22Rv1 (cell line): ENCODE measurements around the gene SETBP1.

Experiments
- H3K27ac ChIP-seq: fragments of 450-650 bp; 2 replicates; pipeline ENCODE4 v1.5.1; 2017
- ZFX ChIP-seq: fragments of 450-650 bp; IDR thresholded peaks from 2 replicates; pipeline ENCODE4 v1.6.1; 2017; ENCODE audit warnings: antibody characterized with exemption, borderline replicate concordance
- TF ChIP-seq, protein P1 (sequence below): fragments of 450-650 bp; IDR thresholded peaks from 2 replicates; pipeline ENCODE4 v1.5.1; 2017; ENCODE audit warnings: mild to moderate bottlenecking

Gene SETBP1

DNA sequence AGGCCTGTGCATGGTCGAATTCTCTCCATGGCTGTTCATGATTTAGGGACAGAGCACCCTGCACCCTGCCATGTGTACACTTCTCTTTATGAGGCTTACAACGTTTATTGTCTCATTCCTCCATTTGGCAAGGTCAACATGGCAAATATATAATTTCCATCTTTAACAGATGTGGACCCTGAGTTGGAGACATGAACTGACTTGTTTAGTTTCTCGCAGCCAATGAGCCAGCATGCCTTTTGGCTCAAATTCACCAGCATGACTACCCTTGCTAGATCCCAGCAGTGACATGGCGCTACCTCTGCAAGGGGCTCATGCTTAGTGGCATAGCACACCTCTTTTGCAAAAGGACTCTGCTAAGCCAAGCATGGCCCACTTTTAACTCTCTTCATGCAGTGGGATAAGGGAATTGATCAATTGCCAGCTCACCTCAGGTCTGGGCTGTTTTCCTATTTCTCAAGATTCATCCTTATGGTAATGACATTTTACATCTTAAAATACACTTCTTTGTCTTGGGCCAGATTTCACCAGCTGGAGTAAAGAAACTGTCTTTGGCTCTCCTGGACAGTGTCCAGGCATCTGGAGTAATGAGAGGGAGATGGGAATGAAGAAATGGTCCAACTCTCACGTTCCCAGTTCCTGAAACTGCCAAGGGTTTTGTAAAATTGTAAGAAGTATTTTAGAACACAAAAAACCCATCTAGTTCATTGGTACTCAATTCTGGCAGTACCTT is 159.5 kb downstream of the SETBP1 start:
- TF ChIP-seq ZFX, result no peak
- TF ChIP-seq, protein P1, sequence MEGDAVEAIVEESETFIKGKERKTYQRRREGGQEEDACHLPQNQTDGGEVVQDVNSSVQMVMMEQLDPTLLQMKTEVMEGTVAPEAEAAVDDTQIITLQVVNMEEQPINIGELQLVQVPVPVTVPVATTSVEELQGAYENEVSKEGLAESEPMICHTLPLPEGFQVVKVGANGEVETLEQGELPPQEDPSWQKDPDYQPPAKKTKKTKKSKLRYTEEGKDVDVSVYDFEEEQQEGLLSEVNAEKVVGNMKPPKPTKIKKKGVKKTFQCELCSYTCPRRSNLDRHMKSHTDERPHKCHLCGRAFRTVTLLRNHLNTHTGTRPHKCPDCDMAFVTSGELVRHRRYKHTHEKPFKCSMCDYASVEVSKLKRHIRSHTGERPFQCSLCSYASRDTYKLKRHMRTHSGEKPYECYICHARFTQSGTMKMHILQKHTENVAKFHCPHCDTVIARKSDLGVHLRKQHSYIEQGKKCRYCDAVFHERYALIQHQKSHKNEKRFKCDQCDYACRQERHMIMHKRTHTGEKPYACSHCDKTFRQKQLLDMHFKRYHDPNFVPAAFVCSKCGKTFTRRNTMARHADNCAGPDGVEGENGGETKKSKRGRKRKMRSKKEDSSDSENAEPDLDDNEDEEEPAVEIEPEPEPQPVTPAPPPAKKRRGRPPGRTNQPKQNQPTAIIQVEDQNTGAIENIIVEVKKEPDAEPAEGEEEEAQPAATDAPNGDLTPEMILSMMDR, result no peak
- H3K27ac ChIP-seq, result no peak overlapping the region

DNA sequence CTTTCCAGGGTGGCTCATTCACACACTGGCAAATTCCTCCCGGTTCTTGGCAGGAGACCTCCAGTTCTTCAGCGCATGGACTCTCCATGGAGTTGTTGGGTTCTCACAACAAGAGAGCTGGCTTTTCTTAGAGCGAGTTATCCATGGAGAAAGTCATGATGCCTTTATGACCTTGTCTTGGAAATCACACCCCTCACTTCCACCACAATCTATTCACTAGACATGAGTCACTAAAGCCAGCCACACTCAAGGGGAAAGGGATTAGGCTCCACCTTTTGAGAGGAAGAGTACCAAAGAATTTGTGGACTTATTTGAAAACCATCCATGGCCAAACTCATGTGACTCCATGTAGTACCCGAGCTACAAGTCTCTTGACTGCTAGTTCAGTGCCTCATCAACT is 160.5 kb downstream of the SETBP1 start:
- no peak for TF ChIP-seq ZFX
- TF ChIP-seq, protein P1, result no peak
- no peak overlapping the region for H3K27ac ChIP-seq

DNA sequence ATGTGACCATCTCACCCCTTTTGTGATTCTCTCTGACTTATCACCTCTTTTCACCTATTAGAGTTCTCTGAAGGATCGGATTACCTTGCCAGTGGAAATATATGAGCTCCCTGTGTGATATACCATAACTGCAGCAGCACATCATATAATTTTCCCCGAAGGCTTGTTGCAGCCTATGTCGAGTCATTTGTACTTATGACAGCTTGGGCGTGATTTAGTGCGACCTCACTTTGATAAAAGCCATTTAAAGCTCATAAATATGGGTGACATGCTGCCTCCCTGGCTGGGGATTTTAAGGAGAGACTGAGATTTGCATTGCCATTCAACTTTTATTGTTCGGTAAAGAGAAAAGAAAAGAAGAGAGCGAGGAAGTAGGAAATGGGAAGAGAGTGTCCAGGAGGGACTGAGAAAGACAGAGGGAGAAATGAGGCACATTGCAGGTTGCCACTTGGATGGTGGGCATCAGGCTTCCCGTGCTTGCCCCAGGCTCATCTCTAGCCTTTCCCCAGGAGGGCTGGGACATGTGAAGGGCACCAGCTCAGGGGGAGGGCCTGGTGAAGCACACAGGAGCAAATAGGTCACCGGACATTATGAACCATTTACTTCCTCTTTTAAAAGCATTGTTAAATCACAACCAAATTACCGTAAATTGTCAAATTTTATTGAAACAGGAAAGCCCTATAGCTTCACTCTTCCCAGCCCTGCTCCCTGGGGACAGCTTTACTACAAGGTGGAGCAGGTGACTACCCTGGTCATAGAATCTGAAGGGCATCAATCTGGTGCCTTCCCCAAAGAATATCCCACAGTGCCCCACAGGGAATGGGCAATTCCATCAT is 161.3 kb downstream of the SETBP1 start:
- H3K27ac ChIP-seq, result no peak overlapping the region
- TF ChIP-seq, protein P1, result no peak

DNA sequence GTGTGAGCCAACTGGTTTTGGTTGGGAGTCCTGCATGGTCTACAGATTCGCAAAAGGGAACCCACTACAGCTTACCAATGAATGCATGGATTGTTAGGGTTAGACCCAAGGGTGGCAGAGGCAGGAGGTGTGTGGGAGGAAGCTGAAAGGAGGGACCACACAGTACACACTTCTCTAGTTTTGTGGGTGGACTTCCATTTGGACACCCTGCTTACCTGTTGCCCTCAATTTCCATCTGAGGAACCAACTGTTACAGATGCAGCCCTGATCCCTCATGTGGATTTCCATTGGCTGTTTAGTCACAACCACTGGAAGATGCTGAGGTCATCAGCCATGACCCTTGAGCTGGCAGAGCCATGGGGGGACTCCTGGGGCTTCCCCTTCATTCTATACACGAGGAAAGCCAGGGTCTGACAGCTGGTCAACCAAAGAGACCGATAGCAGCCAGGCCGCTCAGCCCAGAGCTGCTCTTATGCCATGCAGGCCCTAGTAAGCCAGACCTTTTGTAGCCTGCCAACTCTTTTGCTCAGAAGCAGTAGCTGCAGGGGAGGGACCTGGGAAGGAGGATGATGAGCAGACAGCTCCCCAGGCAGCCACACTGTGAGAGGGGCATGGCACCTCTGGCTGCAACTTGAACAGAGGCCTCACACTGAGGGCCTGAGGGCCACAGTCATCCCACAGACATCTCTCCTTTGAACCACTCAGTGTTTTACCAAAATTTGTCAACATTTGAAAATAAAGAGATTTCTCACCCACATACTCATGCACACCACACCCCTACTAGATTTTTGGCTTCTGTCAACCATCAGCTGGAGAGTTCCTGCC is 162.1 kb downstream of the SETBP1 start:
- no peak for TF ChIP-seq ZFX
- TF ChIP-seq, protein P1, result no peak
- H3K27ac ChIP-seq, result no peak overlapping the region

DNA sequence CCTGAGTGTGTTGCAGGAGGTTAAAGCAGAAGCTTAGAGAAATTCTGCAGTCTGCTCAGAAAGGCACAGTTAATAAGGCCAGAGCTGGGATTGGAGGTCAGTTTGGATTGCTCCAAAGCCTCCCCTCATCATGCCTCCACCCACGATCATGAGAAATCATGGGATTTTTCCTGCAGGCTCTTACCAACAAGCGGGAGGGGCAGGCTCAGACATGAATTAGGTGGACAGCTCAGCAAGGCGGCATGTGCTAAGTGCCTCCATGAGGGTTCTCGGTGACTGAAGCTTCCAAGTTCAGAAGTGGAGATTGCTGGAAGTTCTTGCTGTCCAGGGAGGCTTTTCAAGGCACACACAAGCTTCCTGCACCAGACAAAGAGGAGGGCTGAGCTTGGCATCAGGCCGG is 163.8 kb downstream of the SETBP1 start:
- no peak for TF ChIP-seq ZFX
- TF ChIP-seq, protein P1, result no peak

DNA sequence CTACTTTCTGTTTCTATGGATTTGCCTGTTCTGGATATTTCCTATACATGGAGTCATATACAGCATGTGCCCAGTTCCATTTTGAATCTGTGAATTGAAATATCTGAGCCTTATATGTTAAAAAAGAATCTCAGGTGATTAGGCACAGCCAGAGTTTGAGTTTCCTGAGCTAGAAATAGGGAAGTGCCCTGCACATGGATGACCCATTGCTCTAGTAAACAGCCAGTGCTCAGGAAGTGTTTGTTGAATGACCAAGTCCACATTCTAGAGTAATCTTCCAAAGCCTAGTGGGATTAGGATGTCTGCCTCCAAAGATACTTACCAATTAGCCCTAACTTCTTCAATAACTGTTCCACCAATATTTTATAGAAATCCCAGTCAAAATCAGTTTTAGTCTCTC is 165.8 kb downstream of the SETBP1 start:
- H3K27ac ChIP-seq, result no peak overlapping the region
- TF ChIP-seq, protein P1, result no peak
- no peak for TF ChIP-seq ZFX

More for the DNA sequence above, 163.8 kb downstream of the SETBP1 start:
- no peak overlapping the region for H3K27ac ChIP-seq
